Cortex of kidney (tissue), 1 donor: ENCODE results near the gene CHMP3.
"Not testable (repeated sequence)": the region's sequence is repeated elsewhere in the genome, so short reads cannot be mapped to it uniquely, and the experiment has no call there.

Source experiments
- DNase-seq: peaks from one replicate; lab custom pipeline; 2025; lab: John Stamatoyannopoulos, UW

The CHMP3 gene

DNA sequence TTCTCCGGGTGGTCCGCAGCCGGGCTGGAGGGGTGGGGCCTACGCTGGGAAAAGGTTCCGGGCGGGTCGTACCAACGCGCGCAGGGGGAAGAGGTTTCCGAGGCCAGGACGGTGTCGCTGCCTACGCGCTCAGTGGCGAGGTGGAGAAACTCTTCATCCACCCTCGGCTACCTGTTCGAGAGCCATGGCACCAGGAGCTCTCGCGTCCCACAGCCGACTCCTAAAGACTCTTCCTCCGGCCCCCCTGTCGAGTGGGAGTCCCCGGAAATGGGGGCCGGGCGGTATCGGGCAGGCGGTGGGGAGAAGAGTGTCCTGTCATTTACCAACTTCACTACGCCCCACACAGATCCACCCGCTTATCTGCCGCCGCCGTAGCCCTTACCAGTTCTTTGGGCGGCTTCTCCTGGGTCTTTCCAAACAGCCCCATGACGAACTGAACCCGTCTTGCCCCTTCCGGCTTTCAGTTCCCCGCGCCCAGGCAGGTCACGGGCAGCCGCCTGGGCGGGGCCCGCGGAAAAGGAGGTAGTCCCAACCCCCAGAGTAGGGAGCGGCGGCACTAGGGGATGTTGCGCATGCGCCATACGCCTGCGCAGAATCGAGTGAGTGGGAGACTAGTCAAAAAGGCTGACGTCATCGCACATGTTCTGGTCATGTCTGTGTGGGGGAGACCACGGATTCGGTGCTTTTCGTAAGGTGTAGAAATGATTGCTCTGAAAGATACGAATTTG is at the start of gene CHMP3:
CHMP3 (minus strand) TSS at position 522 of the 728 bp plus-strand sequence; CDS start at position 427, 95 bp downstream.
- DNase-seq = peak; percentile 49

DNA sequence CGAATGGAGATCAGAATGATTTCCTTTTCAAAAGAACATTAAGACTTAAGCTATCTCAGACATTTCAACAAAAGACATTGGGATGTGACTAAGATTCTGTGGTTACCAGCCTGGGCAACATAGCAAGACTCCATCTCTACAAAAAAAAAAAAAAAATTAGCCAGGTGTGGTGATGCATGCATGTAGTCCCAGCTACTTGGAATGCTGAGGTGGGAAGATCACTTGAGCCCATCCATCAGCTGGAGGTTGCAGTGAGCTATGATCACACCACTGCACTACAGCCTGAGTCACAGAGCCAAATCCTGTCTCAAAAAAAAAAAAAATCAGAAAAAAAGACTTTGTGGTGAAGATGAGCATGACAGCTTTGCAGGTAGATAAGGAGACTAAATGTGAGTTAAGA is 47.6 kb upstream of the CHMP3 start:
- DNase-seq = no peak

DNA sequence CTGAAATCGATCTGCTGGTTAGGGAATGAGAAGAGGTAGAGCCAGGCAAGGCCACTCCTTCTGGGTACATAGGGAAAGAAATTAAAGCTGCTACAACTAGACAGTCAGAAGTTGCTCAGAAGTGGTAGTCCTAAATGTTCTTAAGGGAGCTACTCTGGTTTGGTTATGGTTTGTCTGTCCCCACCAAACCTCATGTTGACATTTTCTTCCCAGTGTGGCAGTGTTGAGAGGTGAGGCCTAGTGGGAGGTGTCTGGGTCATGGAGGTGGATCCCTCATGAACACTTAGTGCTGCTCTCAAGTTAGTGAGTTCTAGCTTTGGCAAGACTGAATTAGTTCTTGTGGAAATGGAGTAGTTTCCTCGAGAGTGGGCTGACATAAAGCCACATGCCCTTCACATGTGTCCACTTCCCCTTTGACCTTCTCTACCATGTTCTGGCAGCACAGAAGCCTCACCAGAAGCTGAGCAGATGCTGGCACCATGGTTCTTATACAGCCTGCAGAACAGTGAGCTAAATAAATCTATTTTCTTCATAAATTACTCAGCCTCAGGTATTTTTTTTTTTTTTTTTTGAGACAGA is 45.7 kb upstream of the CHMP3 start:
- no peak for DNase-seq

DNA sequence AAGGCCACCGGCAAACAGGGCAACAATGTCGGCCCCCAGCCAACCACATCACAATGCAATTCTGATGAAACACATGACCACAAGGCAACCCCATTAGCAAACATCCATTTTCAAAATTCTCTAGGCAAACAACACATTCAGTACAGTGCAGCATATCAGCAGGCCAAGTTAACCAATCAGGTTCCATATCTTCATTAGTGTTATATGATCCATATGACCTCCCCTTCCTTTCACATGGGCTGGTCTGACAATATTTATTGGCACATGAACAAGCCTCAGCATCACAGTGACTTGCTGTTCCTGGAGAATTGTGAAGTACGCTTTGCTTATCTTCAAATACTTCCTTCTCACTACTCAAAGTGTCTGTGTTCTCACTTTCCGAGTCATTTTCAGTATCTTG is 40.7 kb upstream of the CHMP3 start:
- no peak for DNase-seq

DNA sequence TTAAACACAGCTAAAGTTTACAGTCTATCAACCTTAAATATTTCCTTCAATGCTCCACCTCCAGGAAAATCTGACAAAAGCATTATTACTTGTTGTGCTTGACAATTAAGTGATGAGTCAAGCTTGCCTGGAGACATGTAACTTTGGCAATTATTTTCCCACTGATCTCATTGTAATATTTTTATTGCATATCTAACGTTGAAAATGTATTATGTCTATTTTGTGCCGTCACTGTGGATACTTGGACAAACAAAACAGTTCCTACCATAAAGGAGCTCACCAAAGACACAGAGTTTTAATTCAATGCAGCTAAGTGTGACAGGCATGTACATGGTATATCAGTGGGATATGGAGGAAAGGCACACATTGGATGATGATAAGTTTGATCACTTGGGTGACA is 35.7 kb upstream of the CHMP3 start:
- DNase-seq = no peak

DNA sequence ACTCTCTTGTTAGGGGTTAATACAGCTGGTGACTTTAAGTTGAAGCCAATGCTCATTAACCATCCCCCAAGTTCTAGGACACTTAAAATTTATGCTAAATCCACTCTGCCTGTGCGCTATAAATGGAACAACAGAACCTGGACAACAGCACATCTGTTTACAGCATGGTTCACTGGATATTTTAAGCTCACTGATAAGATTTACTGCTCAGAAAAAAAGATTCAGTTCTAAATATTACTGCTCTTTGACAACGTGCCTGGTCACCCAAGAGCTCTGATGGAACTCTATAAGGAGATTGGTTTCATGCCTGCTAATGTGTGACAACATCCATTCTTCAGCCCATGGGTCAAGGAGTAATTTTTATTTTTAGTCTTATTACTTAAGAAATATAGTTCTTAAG is 32.9 kb upstream of the CHMP3 start:
- no peak for DNase-seq

DNA sequence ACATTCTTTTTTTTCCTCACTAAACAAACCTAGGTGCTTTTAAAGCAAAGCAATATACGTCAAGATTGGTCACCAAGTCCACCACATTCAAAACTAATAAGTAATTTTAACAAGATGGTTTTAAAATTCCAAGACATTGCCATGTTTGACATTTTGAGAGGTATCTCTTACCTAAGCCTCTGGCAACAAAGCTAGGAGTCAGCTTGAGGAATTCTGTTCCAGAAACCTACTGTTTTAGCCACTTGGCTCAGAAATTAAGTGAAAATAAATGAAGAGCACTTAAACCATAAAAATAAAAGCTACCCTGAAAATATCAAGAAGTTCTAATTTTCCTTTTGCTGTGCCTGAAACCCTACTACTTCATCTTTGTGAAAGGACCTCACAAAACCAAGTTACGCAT is 30.0 kb upstream of the CHMP3 start:
- no peak for DNase-seq

DNA sequence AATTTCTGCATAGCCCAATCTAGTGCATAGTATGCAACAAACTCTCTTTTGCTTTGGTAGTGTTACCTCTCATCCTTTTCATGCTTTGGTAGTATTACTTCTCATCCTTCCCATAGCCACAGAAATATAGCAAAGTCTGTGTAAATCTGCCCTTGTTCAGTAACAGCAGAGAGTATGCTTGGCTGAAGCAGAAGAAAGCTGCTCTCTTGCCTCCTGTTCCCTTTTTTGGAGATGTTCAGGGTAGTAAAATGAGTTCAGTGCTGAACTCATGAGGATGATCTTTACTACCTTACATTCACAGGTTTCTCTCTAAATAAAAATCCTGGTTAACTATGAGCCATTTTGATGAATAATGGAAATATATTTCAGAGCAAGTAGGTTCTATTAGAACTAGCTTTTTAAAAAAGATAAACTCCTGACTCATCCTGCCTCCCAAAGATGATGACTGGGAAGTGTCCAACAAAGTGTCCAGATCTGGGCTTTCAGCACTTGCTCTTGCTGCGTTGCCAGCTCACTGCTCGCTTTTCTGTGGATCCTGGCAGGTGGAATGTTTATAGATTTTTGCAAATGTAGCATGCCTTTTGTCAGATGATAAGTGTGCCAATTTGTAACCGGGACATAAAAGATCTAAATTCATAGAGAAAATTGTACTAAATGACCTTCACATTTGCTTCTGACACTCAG is 29.4 kb upstream of the CHMP3 start:
- DNase-seq = no peak

DNA sequence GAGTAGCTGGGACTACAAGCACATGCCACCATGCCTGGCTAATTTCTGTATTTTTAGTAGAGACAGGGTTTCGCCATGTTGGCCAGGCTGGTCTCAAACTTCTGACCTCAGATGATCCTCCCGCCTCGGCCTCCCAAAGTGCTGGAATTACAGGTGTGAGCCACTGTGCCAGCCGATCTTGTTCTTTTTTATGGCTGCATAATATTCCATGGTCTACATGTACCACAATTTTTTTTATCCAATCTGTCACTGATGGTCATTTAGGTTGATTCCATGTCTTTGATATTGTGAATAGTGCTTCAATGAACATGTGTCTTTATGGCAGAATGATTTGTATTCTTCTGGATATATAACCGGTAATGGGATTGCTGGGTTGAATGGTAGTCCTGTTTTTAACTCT is 26.5 kb upstream of the CHMP3 start:
- DNase-seq = not testable (repeated sequence)

DNA sequence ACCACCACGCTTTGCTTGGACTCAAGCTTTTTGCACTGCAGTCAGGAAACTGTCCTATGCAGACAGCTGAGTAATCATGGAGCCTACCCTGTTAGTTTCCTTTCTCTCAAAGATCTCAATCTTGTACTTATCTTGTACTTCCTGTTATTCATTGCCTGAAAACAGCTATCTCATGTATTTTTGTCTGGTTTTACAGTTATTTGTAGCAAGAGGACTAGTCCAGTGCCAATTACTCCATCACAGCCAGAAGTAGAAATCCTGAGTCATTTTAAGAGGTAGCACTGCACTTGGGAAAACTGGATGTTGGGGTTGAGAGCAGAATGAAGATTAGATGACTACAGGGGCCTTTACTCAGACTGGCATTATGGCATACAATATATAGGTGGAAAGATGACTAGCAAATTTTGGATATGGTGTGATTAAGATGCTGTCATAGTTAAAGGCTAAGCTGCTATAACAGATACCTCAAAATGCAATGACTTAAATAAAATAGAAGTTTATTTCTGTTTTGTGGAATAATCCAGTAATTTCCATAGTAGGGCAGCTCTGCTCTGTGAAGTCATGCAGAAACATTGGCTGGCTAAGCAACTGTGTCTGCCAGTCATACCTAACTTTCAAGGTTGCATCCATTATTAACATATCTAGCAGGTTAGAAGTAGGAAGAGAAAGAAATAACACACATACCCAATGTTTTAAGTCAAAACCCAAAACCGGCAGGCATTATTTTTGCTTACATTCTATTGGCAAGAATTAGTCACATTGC is 21.1 kb upstream of the CHMP3 start:
- DNase-seq = no peak

DNA sequence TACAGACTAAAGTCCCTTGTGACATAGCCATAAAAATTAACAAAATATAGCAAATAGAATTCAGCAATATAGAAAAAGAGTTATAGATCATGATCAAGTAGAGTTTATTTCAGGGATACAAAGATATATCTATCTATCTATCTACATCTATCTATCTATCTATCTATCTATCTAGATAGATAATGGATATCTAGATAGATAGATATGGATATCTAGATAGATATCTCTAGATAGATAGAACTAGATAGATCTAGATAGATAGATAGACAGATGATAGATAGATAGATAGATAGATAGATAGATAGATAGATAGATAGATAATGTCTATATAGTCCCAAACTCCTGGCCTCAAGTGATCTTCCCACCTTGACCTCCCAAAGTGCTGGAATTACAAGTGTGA is 17.3 kb upstream of the CHMP3 start:
- no peak for DNase-seq

DNA sequence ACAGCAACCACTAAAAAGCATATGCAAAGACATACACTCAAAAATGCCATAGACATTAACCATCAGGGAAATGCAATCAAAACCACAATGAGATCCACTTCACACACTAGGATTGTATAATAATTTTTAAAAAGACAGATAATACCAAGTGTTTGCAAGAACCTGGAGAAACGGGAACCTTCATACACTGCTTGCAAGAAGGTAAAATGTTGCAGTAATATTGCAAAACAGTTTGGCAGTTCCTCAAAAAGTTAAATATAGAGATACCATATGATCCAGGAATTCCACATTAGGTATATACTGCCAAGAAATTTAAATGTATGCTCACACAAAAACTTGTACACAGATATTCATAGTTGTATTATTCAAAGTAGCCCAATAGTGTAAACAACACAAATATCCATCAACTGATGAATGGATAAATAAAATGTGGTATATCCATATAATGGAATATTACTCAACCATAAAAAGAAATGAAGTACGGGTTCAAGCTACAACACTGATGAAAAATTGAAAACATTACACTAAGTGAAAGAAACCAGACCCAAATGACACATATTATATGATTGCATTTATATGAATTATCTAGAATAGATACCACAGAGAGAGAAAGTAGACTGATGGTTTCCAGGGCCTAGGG is 14.7 kb upstream of the CHMP3 start:
- DNase-seq = no peak

DNA sequence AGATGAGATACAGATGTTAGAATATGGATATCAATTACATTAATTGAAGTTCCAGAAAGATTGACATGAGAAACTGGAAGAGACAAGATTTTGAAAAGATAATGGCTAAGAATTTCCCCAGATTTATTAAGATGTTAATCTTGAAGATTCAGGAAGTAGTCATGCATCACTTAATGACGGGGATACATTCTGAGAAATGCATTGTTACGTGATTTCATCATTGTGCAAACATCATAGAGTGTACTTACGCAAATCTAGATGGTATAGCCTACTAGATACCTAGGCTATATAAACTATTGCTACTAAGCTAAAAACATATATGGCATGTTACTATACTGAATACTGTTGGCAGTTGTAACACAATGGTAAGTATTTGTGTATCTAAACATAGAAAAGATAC is 6.8 kb upstream of the CHMP3 start:
- no peak for DNase-seq

DNA sequence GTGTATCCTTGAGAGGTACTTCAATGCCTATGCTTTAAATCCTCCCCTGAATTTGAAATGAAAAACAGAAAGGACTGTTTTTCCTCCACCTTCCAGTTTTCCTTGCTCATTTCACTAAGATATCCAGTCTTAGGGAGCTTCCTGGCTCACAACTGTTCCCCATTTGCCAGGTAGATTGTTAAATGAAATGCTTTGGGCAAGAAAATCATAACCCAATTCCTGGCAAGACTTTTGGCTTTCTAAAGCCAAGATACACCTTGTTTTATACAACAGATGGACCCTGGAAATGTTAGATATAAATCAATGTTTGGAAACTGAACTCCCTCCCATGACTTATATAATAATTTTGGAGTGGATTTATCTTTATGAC is 3.6 kb upstream of the CHMP3 start:
- DNase-seq = no peak

DNA sequence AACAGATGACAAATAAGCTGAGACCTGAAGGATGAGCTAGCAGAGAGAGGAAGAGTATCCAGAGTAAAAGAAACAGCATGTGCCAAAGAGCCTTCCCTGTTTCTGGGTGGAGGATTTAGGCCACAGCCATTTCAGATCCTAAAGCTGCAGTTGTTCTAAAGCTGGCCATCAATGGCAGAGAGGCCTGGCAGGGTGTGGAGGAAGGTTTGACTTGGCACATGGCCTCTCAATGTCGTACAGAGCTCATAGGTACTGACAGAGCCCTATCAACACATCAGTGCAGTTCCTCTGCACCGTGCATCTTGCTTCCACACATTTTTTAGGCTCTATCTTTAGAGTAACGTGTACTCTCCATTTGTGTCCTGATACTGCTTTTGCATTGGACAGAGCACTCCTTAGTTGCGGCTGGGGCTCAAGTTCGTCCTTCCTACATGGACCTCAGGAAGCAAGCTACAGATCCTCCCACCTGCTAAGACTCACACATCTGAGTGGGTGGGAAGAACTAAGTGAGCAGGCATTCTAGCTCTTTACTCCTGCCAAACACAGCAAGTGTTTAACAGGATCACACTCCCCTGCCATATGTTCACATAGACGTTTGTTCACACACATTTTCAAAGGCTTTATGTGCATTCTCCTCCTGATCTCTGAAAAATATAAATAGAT is 3.0 kb upstream of the CHMP3 start:
- DNase-seq = no peak

DNA sequence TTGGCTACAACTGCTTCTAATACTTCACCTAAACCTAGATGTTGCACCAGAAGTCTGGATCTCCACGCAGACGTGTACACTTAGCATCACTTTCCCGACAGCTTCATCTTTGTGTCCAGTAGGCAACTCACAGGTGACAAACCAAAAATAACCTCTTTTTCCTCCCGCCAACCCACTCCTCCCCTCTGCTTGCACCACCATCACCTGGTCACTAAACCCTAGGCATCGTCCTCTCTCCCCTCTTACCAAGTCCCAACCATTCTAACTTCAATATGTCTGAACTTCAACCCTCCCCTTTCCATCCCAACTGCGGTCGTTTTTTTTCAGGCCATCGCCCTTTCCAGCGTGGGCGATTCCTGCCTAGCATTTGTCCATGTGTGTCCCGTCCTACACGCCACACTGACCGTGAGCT is 413 bp upstream of the CHMP3 start:
- DNase-seq = no peak

DNA sequence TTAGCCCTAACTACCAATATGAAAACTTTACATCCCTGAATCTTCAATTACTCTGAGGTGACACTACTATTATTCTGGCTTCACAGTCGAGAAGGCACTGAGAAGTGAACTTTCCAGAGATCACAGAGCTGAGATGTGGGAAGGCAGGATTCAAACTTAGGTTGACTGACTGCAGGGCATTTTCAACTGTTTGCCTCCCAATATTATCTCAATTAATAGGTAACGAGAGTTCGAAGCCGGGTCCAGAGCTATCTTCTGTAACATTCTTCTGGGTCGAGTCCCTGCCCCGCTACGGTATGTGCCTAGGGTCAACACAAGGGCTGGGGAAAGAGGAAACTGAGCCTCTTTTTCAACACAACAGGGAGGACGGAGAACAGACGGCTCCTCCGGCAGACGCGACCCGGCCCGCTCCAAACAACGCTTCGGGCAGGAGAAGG is 740 bp downstream of the CHMP3 start:
- DNase-seq = no peak

DNA sequence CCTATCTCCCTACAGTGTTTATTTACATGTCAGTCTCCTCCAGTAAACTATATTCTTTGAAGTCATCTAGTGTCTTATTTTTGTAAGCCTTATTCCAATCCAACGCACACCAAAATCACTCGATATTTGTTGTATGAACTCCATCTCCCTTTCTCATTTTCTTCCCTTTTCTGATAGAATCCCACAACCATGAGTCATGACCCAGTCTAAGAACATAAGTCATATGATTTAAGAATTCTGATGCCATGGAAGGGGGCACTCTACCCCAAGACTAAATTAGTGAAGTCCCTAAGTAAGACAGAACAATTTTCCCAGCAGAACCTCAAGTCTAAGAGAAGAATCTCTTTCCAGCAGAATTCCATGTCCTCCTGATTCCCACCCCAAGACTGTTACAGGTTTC is 5.4 kb downstream of the CHMP3 start:
- DNase-seq = no peak

DNA sequence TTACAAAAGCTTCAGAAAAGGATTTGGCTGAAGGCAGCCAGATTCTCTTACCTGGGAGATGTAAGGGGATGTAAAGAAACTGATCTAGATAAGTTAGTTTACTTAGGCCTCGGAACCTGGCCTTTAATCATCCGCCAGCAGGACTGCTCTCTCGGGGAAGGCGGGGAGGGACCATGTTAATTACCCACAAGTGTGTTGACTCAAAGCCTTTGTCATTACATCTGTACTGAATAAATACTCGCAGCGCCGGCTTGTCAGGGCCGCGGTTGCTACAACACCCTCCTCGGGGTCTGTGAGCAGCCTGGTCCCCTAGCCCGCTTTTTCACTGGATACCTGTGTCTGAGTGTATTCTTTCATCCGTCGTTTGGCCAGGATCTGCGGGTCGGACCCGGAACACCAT is 6.7 kb downstream of the CHMP3 start:
- no peak for DNase-seq

DNA sequence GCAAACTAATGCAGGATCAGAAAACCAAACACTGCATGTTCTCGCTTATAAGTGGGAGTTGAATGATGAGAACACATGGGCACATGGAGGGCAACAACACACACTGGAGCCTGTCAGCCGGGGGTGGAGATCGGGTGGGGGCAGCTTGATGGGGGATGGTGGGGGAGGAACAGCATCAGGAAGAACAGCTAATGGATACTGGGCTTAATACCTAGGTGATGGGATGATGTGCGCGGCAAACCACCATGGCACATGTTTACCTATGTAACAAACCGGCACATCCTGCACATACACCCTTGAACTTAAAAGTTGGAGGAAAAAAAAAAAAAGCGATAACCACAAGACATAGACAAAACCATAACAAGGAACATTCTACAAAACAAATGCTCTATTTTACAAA is 10.4 kb downstream of the CHMP3 start:
- DNase-seq = no peak

DNA sequence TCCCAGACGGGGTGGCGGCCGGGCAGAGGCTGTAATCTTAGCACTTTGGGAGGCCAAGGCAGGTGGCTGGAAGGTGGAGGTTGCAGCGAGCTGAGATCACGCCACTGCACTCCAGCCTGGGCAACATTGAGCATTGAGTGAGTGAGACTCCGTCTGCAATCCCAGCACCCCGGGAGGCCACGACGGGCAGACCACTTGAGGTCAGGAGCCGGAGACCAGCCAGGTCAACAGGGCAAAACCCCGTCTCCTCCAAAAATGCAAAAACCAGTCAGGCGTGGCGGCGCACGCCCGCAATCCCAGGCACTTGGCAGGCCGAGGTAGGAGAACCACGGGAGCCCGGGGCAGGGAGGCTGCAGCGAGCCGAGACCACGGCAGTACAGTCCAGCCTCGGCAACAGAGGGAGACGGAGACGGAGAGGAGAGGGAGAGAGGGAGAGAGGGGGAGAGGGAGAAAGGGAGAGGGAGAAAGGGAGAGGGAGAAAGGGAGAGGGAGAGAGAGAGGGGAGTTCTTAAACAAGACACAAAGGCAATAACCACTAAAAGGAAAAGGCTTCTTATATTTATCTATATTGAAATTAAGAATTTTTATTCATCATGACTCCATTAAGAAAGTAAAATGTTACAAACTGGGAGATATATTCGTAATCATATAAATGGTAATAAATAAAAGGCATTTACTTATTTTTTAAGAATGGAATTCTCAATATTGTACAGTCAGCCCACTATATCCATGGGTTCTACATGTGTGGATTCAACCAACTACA is 13.1 kb downstream of the CHMP3 start:
- DNase-seq = not testable (repeated sequence)
